SK-N-SH treated with all-trans-retinoic acid at 6 μM for 48 hours (cell line): ENCODE measurements around the gene TXK.

Source experiments
- GLIS3 ChIP-seq: fragments of 250-450 bp; sonication (Bioruptor Pico); IDR thresholded peaks from 2 replicates; pipeline ENCODE4 v1.5.0; 2020; ENCODE audit warnings: mild to moderate bottlenecking, moderate library complexity
- ISL1 ChIP-seq: fragments of 250-450 bp; sonication (Bioruptor Pico); IDR thresholded peaks from 2 replicates; pipeline ENCODE4 v2.1.2; 2022; ENCODE audit warnings: mild to moderate bottlenecking, moderate library complexity
- PPARA ChIP-seq: fragments of 250-450 bp; sonication (Bioruptor Pico); IDR thresholded peaks from 2 replicates; pipeline ENCODE4 v1.5.0; 2020; ENCODE audit warnings: mild to moderate bottlenecking, borderline replicate concordance
- TCF4 ChIP-seq: fragments of 250-450 bp; sonication (Bioruptor Pico); IDR thresholded peaks from 2 replicates; pipeline ENCODE4 v1.8.0; 2021; ENCODE audit warnings: mild to moderate bottlenecking, moderate library complexity, borderline replicate concordance
- ZFP3 ChIP-seq: fragments of 250-450 bp; sonication (Bioruptor Pico); IDR thresholded peaks from 2 replicates; pipeline ENCODE4 v1.5.0; 2020; ENCODE audit warnings: mild to moderate bottlenecking, moderate library complexity
- ZFP30 ChIP-seq: fragments of 450-650 bp; formaldehyde crosslinking; IDR thresholded peaks from 2 replicates; pipeline ENCODE4 v1.5.0; 2022; ENCODE audit warnings: mild to moderate bottlenecking, moderate library complexity
- ZNF8 ChIP-seq: fragments of 450-650 bp; formaldehyde crosslinking; IDR thresholded peaks from 2 replicates; pipeline ENCODE4 v1.5.0; 2020; ENCODE audit warnings: mild to moderate bottlenecking, moderate library complexity
- TF ChIP-seq, protein P1 (sequence below): fragments of 250-450 bp; sonication (Bioruptor Pico); IDR thresholded peaks from 2 replicates; pipeline ENCODE4 v1.8.0; 2020; ENCODE audit warnings: mild to moderate bottlenecking, moderate library complexity, borderline replicate concordance
- TF ChIP-seq, protein P2 (sequence below): fragments of 250-450 bp; sonication (Bioruptor Pico); IDR thresholded peaks from 2 replicates; pipeline ENCODE4 v1.5.1; 2021; ENCODE audit warnings: mild to moderate bottlenecking, moderate library complexity

GRCh38 chr4:48162162-48162561, 28.1 kb upstream of the TXK start:
- TF ChIP-seq ZNF8 (CRISPR knock-in tag): no peak
- TF ChIP-seq, protein P1, sequence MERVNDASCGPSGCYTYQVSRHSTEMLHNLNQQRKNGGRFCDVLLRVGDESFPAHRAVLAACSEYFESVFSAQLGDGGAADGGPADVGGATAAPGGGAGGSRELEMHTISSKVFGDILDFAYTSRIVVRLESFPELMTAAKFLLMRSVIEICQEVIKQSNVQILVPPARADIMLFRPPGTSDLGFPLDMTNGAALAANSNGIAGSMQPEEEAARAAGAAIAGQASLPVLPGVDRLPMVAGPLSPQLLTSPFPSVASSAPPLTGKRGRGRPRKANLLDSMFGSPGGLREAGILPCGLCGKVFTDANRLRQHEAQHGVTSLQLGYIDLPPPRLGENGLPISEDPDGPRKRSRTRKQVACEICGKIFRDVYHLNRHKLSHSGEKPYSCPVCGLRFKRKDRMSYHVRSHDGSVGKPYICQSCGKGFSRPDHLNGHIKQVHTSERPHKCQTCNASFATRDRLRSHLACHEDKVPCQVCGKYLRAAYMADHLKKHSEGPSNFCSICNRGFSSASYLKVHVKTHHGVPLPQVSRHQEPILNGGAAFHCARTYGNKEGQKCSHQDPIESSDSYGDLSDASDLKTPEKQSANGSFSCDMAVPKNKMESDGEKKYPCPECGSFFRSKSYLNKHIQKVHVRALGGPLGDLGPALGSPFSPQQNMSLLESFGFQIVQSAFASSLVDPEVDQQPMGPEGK (CRISPR knock-in tag): no peak
- TF ChIP-seq ZFP3 (CRISPR knock-in tag): no peak
- TF ChIP-seq, protein P2, sequence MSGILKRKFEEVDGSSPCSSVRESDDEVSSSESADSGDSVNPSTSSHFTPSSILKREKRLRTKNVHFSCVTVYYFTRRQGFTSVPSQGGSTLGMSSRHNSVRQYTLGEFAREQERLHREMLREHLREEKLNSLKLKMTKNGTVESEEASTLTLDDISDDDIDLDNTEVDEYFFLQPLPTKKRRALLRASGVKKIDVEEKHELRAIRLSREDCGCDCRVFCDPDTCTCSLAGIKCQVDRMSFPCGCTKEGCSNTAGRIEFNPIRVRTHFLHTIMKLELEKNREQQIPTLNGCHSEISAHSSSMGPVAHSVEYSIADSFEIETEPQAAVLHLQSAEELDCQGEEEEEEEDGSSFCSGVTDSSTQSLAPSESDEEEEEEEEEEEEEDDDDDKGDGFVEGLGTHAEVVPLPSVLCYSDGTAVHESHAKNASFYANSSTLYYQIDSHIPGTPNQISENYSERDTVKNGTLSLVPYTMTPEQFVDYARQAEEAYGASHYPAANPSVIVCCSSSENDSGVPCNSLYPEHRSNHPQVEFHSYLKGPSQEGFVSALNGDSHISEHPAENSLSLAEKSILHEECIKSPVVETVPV (CRISPR knock-in tag): no peak
- no peak for TF ChIP-seq TCF4 (CRISPR knock-in tag)
- peak; percentile 51; the same call in 1 of the 2 replicates for TF ChIP-seq ISL1 (CRISPR knock-in tag)
- TF ChIP-seq PPARA (CRISPR knock-in tag): no peak
- no peak for TF ChIP-seq GLIS3
- TF ChIP-seq ZFP30 (CRISPR knock-in tag): no peak
